GM12878 (cell line): ENCODE measurements around the gene PEX11A. TPM values are rescaled to one million over a fixed set of nuclear protein-coding genes. Genes with fewer than 3 reads are reported as not detected.

ENCODE experiments used
- ATAC-seq: fragments of 200-7000 bp; cut with Tn5 transposase; 3 replicates; pipeline ENCODE4 v1.9.1; 2020; ENCODE audit warnings: mild to moderate bottlenecking, moderate library complexity
- BruUV-seq: library from RNA; stranded (reverse); fragments of 400-500 nt; replicated peaks from 2 replicates; lab custom pipeline; 2021; lab: Mats Ljungman, UMichigan
- CTCF ChIA-PET: fragments of 300-600 bp; sonication (Branson Sonifier 250); formaldehyde crosslinking; extraction: SDS; loops from one replicate; lab custom pipeline; 2021; ENCODE audit warnings: inconsistent platforms; lab: Yijun Ruan, JAX
- POLR2A ChIA-PET: fragments of 350-600 bp; formaldehyde crosslinking; extraction: SDS; loops from one replicate; lab custom pipeline; 2021; ENCODE audit warnings: inconsistent platforms; lab: Charles Lee
- RAD21 ChIA-PET: fragments of 300-600 bp; sonication (Branson Sonifier 250); formaldehyde crosslinking; loops from one replicate; lab custom pipeline; 2023; ENCODE audit warnings: antibody characterized with exemption; ENCODE audit not compliant: unreplicated experiment; lab: Charles Lee
- SMC1A ChIA-PET: fragments of 300-600 bp; sonication (Branson Sonifier 250); formaldehyde crosslinking; loops from one replicate; lab custom pipeline; 2023; ENCODE audit not compliant: unreplicated experiment, uncharacterized antibody; lab: Charles Lee
- DNase-seq: peaks from one replicate; pipeline ENCODE4 v3.0.0-alpha.2; 2011; ENCODE audit warnings: low read depth, low spot score
- FAIRE-seq: peaks from 3 replicates; lab custom pipeline; 2011; peaks lifted over from hg19 to GRCh38; lab: Jason Lieb, UNC
- H2AFZ ChIP-seq: 2 replicates; pipeline ENCODE4 v1.6.0; 2011; ENCODE audit warnings: low read depth, low read length, control low read depth; ENCODE audit not compliant: control insufficient read depth
- H3K27ac ChIP-seq: 2 replicates; pipeline ENCODE4 v1.5.1; 2011; ENCODE audit warnings: control low read depth; ENCODE audit not compliant: control insufficient read depth, insufficient read depth
- H3K27me3 ChIP-seq, 2 experiments: replicated peaks in 1 of 2; 2 replicates each; pipeline versions ENCODE4 v1.6.0 to v1.6.1; 2011; ENCODE audit warnings: low read length in 1 of 2; ENCODE audit not compliant: control insufficient read depth in 2 of 2, insufficient read depth in 2 of 2
- H3K36me3 ChIP-seq, 2 experiments: 2 replicates each; pipeline ENCODE4 v1.5.1; 2011; ENCODE audit warnings: low read length in 1 of 2; ENCODE audit not compliant: control insufficient read depth in 2 of 2, insufficient read depth in 2 of 2
- H3K4me1 ChIP-seq: 2 replicates; pipeline ENCODE4 v1.6.1; 2011; ENCODE audit warnings: mild to moderate bottlenecking, low read length, moderate library complexity, mixed read lengths; ENCODE audit not compliant: control insufficient read depth, insufficient read depth
- H3K4me2 ChIP-seq: 2 replicates; pipeline ENCODE4 v1.6.0; 2011; ENCODE audit warnings: control low read depth; ENCODE audit not compliant: control insufficient read depth, insufficient read depth
- H3K4me3 ChIP-seq: fragments of 200-600 bp; sonication (generic); 2 replicates; pipeline ENCODE4 v1.5.1; 2016
- H3K79me2 ChIP-seq: 2 replicates; pipeline ENCODE4 v1.6.0; 2011; ENCODE audit warnings: low read length; ENCODE audit not compliant: control insufficient read depth, insufficient read depth
- H3K9ac ChIP-seq: 2 replicates; pipeline ENCODE4 v1.8.0; 2011; ENCODE audit warnings: low read length, control low read depth, mixed read lengths; ENCODE audit not compliant: control insufficient read depth, insufficient read depth
- H3K9me3 ChIP-seq: replicated peaks from 3 replicates; pipeline ENCODE4 v1.5.1; 2011; ENCODE audit warnings: mild to moderate bottlenecking, low read length; ENCODE audit not compliant: control insufficient read depth, insufficient read depth
- H4K20me1 ChIP-seq: 2 replicates; pipeline ENCODE4 v1.6.0; 2011; ENCODE audit not compliant: control insufficient read depth, insufficient read depth
- BCL11A ChIP-seq: IDR thresholded peaks from 2 replicates; pipeline ENCODE4 v1.6.1; 2011; ENCODE audit warnings: low read depth, low read length
- CBFB ChIP-seq: IDR thresholded peaks from 2 replicates; pipeline ENCODE4 v1.6.1; 2016; ENCODE audit warnings: antibody characterized with exemption, low read depth
- CBX5 ChIP-seq: sonication (generic); IDR thresholded peaks from 2 replicates; pipeline ENCODE4 v1.6.1; 2016; ENCODE audit warnings: low read depth, moderate library complexity, mild to moderate bottlenecking, inconsistent platforms
- IRF3 ChIP-seq: fragments of 450-650 bp; IDR thresholded peaks from 2 replicates; pipeline ENCODE4 v1.6.1; 2014; ENCODE audit warnings: mild to moderate bottlenecking
- IRF5 ChIP-seq: fragments of 450-650 bp; IDR thresholded peaks from 2 replicates; pipeline ENCODE4 v1.6.1; 2017; ENCODE audit warnings: borderline replicate concordance
- LARP7 ChIP-seq: fragments of 450-650 bp; IDR thresholded peaks from 2 replicates; pipeline ENCODE4 v1.6.1; 2017; ENCODE audit warnings: mild to moderate bottlenecking
- MEF2B ChIP-seq: fragments of 450-650 bp; IDR thresholded peaks from 2 replicates; pipeline ENCODE4 v1.6.1; 2018; ENCODE audit warnings: mild to moderate bottlenecking, moderate library complexity; ENCODE audit not compliant: partially characterized antibody, poor library complexity, severe bottlenecking
- NR2C2 ChIP-seq: IDR thresholded peaks from 2 replicates; pipeline ENCODE4 v1.6.1; 2011; ENCODE audit warnings: borderline replicate concordance, low read depth; ENCODE audit not compliant: control insufficient read depth, insufficient read length
- PKNOX1 ChIP-seq: fragments of 450-650 bp; IDR thresholded peaks from 2 replicates; pipeline ENCODE4 v1.6.1; 2016; ENCODE audit warnings: mild to moderate bottlenecking
- PML ChIP-seq: IDR thresholded peaks from 2 replicates; pipeline ENCODE4 v1.6.1; 2012; ENCODE audit warnings: low read length, inconsistent platforms
- POLR2A ChIP-seq: IDR thresholded peaks from 2 replicates; pipeline ENCODE4 v1.6.1; 2011; ENCODE audit warnings: low read depth, mild to moderate bottlenecking, low read length
- SMARCA5 ChIP-seq: fragments of 450-650 bp; IDR thresholded peaks from 2 replicates; pipeline ENCODE4 v1.6.1; 2017; ENCODE audit warnings: mild to moderate bottlenecking
- TCF7 ChIP-seq: IDR thresholded peaks from 2 replicates; pipeline ENCODE4 v1.6.1; 2014; ENCODE audit warnings: antibody characterized with exemption, borderline replicate concordance
- WRNIP1 ChIP-seq: IDR thresholded peaks from 2 replicates; pipeline ENCODE4 v1.6.1; 2011; ENCODE audit warnings: low read depth, low read length, improper control_type of control experiment, borderline replicate concordance
- YY1 ChIP-seq: IDR thresholded peaks from 2 replicates; pipeline ENCODE4 v1.6.1; 2011; ENCODE audit warnings: low read depth, mild to moderate bottlenecking, low read length
- ZNF24 ChIP-seq: fragments of 450-650 bp; IDR thresholded peaks from 2 replicates; pipeline ENCODE4 v1.6.1; 2017; ENCODE audit warnings: antibody characterized with exemption, mild to moderate bottlenecking
- ZNF274 ChIP-seq: IDR thresholded peaks from one replicate; pipeline ENCODE4 v1.8.0; 2011; ENCODE audit not compliant: insufficient read length, insufficient read depth
- WGBS: methylation state at CpG from one replicate; pipeline ENCODE4 v1.1.6; 2016; ENCODE audit warnings: low lambda C conversion rate; ENCODE audit not compliant: insufficient replicate concordance, insufficient coverage; ENCODE audit errors: missing lambda C conversion rate; 5-methylcytosine and 5-hydroxymethylcytosine counted together
- in situ Hi-C: fragments of 300-500 bp; cut with MboI; formaldehyde crosslinking; loops from 9 replicates; pipeline ENCODE4 v1.14.3; 2018; ENCODE audit warnings: mixed read lengths
- intact Hi-C: fragments of 100-400 bp; cut with micrococcal nuclease; formaldehyde crosslinking; loops from one replicate; pipeline ENCODE4 v1.14.2; 2022; ENCODE audit not compliant: unreplicated experiment
- polyA plus RNA-seq, 11 experiments: library from polyadenylated mRNA; depleted of rRNA in 4 of 11; unstranded in 6 of 11; stranded (reverse) in 5 of 11; fragments of >200 nt; fragmentation: Nextera tagmentation in 4 of 11; fragmentation: Illumina TruSeq in 1 of 11; extraction: Ambion mirVana in 4 of 11; extraction: Trizol in 1 of 11; gene quantifications; 1 replicate in 1 of 11; 2 replicates in 10 of 11; pipeline versions ENCODE4 v1.2.1 to v1.2.3, GENCODE V29; 2011 to 2016; ENCODE audit warnings: inconsistent platforms in 2 of 11, missing spikeins in 2 of 11, low read depth in 1 of 11
- total RNA-seq, 4 experiments: library from RNA; depleted of rRNA in 3 of 4; stranded (reverse); fragments of >200 nt in 3 of 4; fragmentation: Illumina TruSeq in 1 of 4; extraction: Trizol in 1 of 4; gene quantifications; 2 replicates each; pipeline versions ENCODE4 v1.2.1 to v1.2.3, GENCODE V29; 2013 to 2021

Gene PEX11A
- total and polyA plus RNA-seq, 10 of the 15 experiments (the other 5 are each of a cell fraction or from before 2014, with no cell fraction given) = 1.4 to 2.8 (median 2.0) TPM

GRCh38 chr15:89695198-89695597 is 4.6 kb upstream of the PEX11A start:
- FAIRE-seq = no peak
- intact Hi-C loops = no loop called here
- H3K4me1 ChIP-seq = no peaks in the 10 kb centered on the region
- no peak for TF ChIP-seq ZNF24
- no peak for TF ChIP-seq SMARCA5
- TF ChIP-seq, all 136 proteins: peak for 0
- CTCF ChIA-PET = no interaction called here
- no peaks in the 10 kb centered on the region; a peak in 1 of 4 replicates for H3K27me3 ChIP-seq
- in situ Hi-C loops = no loop called here
- no peak overlapping the region for H3K27ac ChIP-seq
- no peak for ATAC-seq
- H3K9ac ChIP-seq = no peak overlapping the region
- H2AFZ ChIP-seq = no peak overlapping the region
- no peaks in the 10 kb centered on the region for H3K79me2 ChIP-seq
- BruUV-seq = no TSS peak
- H4K20me1 ChIP-seq = no peaks in the 10 kb centered on the region
- no peak for DNase-seq
- RAD21 ChIA-PET = no interaction called here
- SMC1A ChIA-PET = no interaction called here
- 39% methylated on average over 1 of the region's 1 CpG for WGBS
- POLR2A ChIA-PET = no interaction called here
- H3K36me3 ChIP-seq = no peaks in the 10 kb centered on the region
- H3K4me3 ChIP-seq = no peak overlapping the region
- H3K9me3 ChIP-seq = no peaks in the 10 kb centered on the region
- H3K4me2 ChIP-seq = no peak overlapping the region

GRCh38 chr15:89693696-89694095 is 3.1 kb upstream of the PEX11A start:
- H2AFZ ChIP-seq = no peak overlapping the region

More at GRCh38 chr15:89693696-89694095, 3.1 kb upstream of the PEX11A start:
- Histone ChIP-seq H4K20me1 (no peaks in the 10 kb centered on the region), H3K27ac (no peak overlapping the region), H3K36me3 (no peaks in the 10 kb centered on the region), H3K27me3 (no peaks in the 10 kb centered on the region; a peak in 1 of 4 replicates), H3K4me3 (no peak overlapping the region), H3K4me2 (no peak overlapping the region), H3K79me2 (no peaks in the 10 kb centered on the region), H3K4me1 (no peaks in the 10 kb centered on the region), H3K9ac (no peak overlapping the region), H3K9me3 (no peaks in the 10 kb centered on the region)
- intact Hi-C loops = no loop called here
- POLR2A ChIA-PET = no interaction called here
- RAD21 ChIA-PET = no interaction called here
- SMC1A ChIA-PET = no interaction called here
- CTCF ChIA-PET = no interaction called here
- no peak for FAIRE-seq
- in situ Hi-C loops = no loop called here
- no peak for DNase-seq
- ATAC-seq = no peak
- 8% methylated on average over 1 of the region's 1 CpG for WGBS
- BruUV-seq = no TSS peak
- TF ChIP-seq MEF2B = no peak
- no peak for TF ChIP-seq TCF7
- TF ChIP-seq CBX5 = no peak
- TF ChIP-seq IRF3 = no peak
- no peak for TF ChIP-seq IRF5
- TF ChIP-seq POLR2A = no peak
- TF ChIP-seq BCL11A = no peak
- no peak for TF ChIP-seq YY1
- no peak for TF ChIP-seq PKNOX1
- no peak for TF ChIP-seq CBFB
- no peak for TF ChIP-seq ZNF274
- TF ChIP-seq SMARCA5 = no peak
- TF ChIP-seq LARP7 = no peak
- TF ChIP-seq PML = no peak
- no peak for TF ChIP-seq NR2C2
- no peak for TF ChIP-seq WRNIP1
- no peak for TF ChIP-seq ZNF24
